ENCODE results near the gene PTPRT. TPM values are rescaled to one million over a fixed set of nuclear protein-coding genes. Genes with fewer than 3 reads are reported as not detected.

The PTPRT gene
- total and polyA plus RNA-seq, 12 donors = 0.05 to 0.34 (median 0.16) TPM; not detected in 1

- whole genome bisulfite sequencing, 4 donors = 0 to 21% (median 16%) methylated on average over 1 to 3 of the region's 3 CpGs
- Histone ChIP-seq H3K9me3 (replicated peaks in 1 of 3) (no peaks in the 10 kb centered on the region), H3K4me3 (no peak overlapping the region), H3K4me1 (replicated peaks in 1 of 2) (no peaks in the 10 kb centered on the region), H3K27me3 (no peaks in the 10 kb centered on the region), H3K36me3 (replicated peaks in 1 of 2) (no peaks in the 10 kb centered on the region), H3K27ac (no peak overlapping the region)
- intact Hi-C loops (cut with DNase I) = no loop called here
- no peak for DNase-seq
- TF ChIP-seq CTCF (IDR thresholded peaks at IDR 0.05) (no peak), POLR2A (IDR thresholded peaks at IDR 0.05) (no peak)
Measured at GRCh38 chr20:43023836-43024235, 165.9 kb downstream of the PTPRT start.

- Histone ChIP-seq H3K27ac (no peak overlapping the region), H3K27me3 (no peaks in the 10 kb centered on the region), H3K9me3 (replicated peaks in 1 of 3) (no peaks in the 10 kb centered on the region), H3K36me3 (replicated peaks in 1 of 2) (no peaks in the 10 kb centered on the region), H3K4me1 (replicated peaks in 1 of 2) (no peaks in the 10 kb centered on the region), H3K4me3 (no peak overlapping the region)
- intact Hi-C loops (cut with DNase I) = no loop called here
- 81 to 89% (median 86%) methylated on average over 1 of the region's 1 CpG for WGBS, 4 donors
- no peak for DNase-seq
- TF ChIP-seq CTCF (IDR thresholded peaks at IDR 0.05) = no peak
- TF ChIP-seq POLR2A (IDR thresholded peaks at IDR 0.05) = no peak
Measured at GRCh38 chr20:43022568-43022967, 167.1 kb downstream of the PTPRT start.

GRCh38 chr20:43022081-43022480 is 167.6 kb downstream of the PTPRT start:
- no peaks in the 10 kb centered on the region for H3K27me3 ChIP-seq
- DNase-seq = no peak
- TF ChIP-seq POLR2A (IDR thresholded peaks at IDR 0.05) (no peak), CTCF (IDR thresholded peaks at IDR 0.05) (no peak)
- H3K4me1 ChIP-seq (replicated peaks in 1 of 2) = no peaks in the 10 kb centered on the region
- 71 to 85% (median 76%) methylated on average over 2 of the region's 2 CpGs for WGBS, 4 donors
- no peak overlapping the region for H3K27ac ChIP-seq
- H3K9me3 ChIP-seq (replicated peaks in 1 of 3) = no peaks in the 10 kb centered on the region
- intact Hi-C loops (cut with DNase I) = no loop called here
- H3K36me3 ChIP-seq (replicated peaks in 1 of 2) = no peaks in the 10 kb centered on the region
- H3K4me3 ChIP-seq = no peak overlapping the region

- WGBS, 4 donors = 42 to 49% (median 45%) methylated on average over 12 to 13 of the region's 13 CpGs
- TF ChIP-seq POLR2A (IDR thresholded peaks at IDR 0.05) = no peak
- TF ChIP-seq CTCF (IDR thresholded peaks at IDR 0.05) = no peak
- no peak overlapping the region for H3K4me3 ChIP-seq
- H3K27ac ChIP-seq = no peak overlapping the region
- no peak for DNase-seq
- no peaks in the 10 kb centered on the region for H3K27me3 ChIP-seq
- intact Hi-C loops (cut with DNase I) = no loop called here
- H3K9me3 ChIP-seq (replicated peaks in 1 of 3) = no peaks in the 10 kb centered on the region
- H3K36me3 ChIP-seq (replicated peaks in 1 of 2) = no peaks in the 10 kb centered on the region
- no peaks in the 10 kb centered on the region for H3K4me1 ChIP-seq (replicated peaks in 1 of 2)
Measured at GRCh38 chr20:43017241-43018030, 172.3 kb downstream of the PTPRT start.
